Karpas-422 (cell line): ENCODE data around the gene VWA8. TPM values are rescaled to one million over a fixed set of nuclear protein-coding genes. Genes with fewer than 3 reads are reported as not detected.

Experiments used
- DNase-seq: peaks from one replicate; pipeline ENCODE4 v3.0.0-alpha.2; 2015
- H2AFZ ChIP-seq: fragments of 200-600 bp; sonication (generic); 2 replicates; pipeline ENCODE4 v1.6.1; 2014; ENCODE audit warnings: antibody characterized with exemption, low read length, mixed read lengths
- H3K27ac ChIP-seq: fragments of 200-600 bp; sonication (generic); 2 replicates; pipeline ENCODE4 v1.5.1; 2014; ENCODE audit warnings: mild to moderate bottlenecking, low read length, moderate library complexity
- H3K27me3 ChIP-seq: fragments of 200-600 bp; sonication (generic); 2 replicates; pipeline ENCODE4 v1.6.1; 2014; ENCODE audit warnings: low read length, mixed read lengths
- H3K36me3 ChIP-seq: fragments of 200-600 bp; sonication (generic); 2 replicates; pipeline ENCODE4 v1.6.1; 2014; ENCODE audit warnings: low read length, mixed read lengths; ENCODE audit not compliant: insufficient read depth
- H3K4me1 ChIP-seq: fragments of 200-600 bp; sonication (generic); 2 replicates; pipeline ENCODE4 v1.6.1; 2014; ENCODE audit warnings: mild to moderate bottlenecking, low read length, mixed read lengths
- H3K4me2 ChIP-seq: fragments of 200-600 bp; sonication (generic); 2 replicates; pipeline ENCODE4 v1.6.1; 2014; ENCODE audit warnings: low read length, low read depth, mild to moderate bottlenecking; ENCODE audit not compliant: poor library complexity, severe bottlenecking
- H3K4me3 ChIP-seq: fragments of 200-600 bp; sonication (generic); 2 replicates; pipeline ENCODE4 v1.5.1; 2014; ENCODE audit warnings: mild to moderate bottlenecking, antibody characterized with exemption, low read length, mixed read lengths
- H3K79me2 ChIP-seq: fragments of 200-600 bp; sonication (generic); 2 replicates; pipeline ENCODE4 v1.6.1; 2014; ENCODE audit warnings: mild to moderate bottlenecking, low read length, mixed read lengths
- H3K9ac ChIP-seq: fragments of 200-600 bp; sonication (generic); 2 replicates; pipeline ENCODE4 v1.6.0; 2014; ENCODE audit warnings: low read length
- H3K9me2 ChIP-seq: fragments of 200-600 bp; sonication (generic), shearing (Covaris generic); replicated peaks from 2 replicates; pipeline ENCODE4 v1.6.0; 2014; ENCODE audit warnings: mild to moderate bottlenecking, low read length, moderate library complexity; ENCODE audit not compliant: insufficient read depth
- H3K9me3 ChIP-seq: fragments of 300-700, 200-600 bp; sonication (generic); 2 replicates; pipeline ENCODE4 v1.6.1; 2014; ENCODE audit warnings: low read length, mixed read lengths
- H4K20me1 ChIP-seq: fragments of 200-600 bp; sonication (generic); 2 replicates; pipeline ENCODE4 v1.6.1; 2014; ENCODE audit warnings: mild to moderate bottlenecking, antibody characterized with exemption, low read length, low read depth; ENCODE audit not compliant: insufficient read depth
- total RNA-seq: library from RNA; depleted of rRNA; stranded (reverse); fragments of >200 nt; shearing (Covaris generic); gene quantifications from 2 replicates; pipeline ENCODE4 v1.2.3, GENCODE V29; 2014; ENCODE audit warnings: low replicate concordance

VWA8 gene
- total RNA-seq, 1 experiment from 2014 or later, result 35.7 TPM

DNA sequence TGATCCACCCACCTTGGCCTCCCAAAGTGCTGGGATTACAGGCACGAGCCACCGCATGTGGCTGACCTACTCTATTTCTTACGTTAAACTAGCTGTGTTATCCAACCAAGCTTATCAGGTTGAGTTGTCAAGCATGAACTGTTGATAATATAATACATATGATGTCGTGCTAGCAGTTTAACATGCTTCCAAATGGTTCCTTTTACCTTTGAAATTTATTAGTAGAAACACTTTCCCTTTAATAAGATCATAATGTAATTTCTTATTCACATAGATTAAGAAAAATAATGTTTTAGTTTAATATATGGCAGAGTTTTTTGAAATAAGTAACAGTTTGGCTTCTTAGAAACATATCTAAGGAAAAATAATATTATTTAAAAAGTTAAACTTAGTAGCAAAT, 34.4 kb upstream of the VWA8 start:
- Histone ChIP-seq H2AFZ (no peak overlapping the region), H3K9me3 (no peaks in the 10 kb centered on the region), H4K20me1 (no peaks in the 10 kb centered on the region), H3K4me1 (no peaks in the 10 kb centered on the region), H3K27me3 (no peaks in the 10 kb centered on the region), H3K4me2 (no peak overlapping the region), H3K4me3 (no peak overlapping the region), H3K36me3 (no peaks in the 10 kb centered on the region), H3K27ac (no peak overlapping the region), H3K9me2 (no peaks in the 10 kb centered on the region), H3K79me2 (no peaks in the 10 kb centered on the region), H3K9ac (no peak overlapping the region)
- DNase-seq, result no peak

DNA sequence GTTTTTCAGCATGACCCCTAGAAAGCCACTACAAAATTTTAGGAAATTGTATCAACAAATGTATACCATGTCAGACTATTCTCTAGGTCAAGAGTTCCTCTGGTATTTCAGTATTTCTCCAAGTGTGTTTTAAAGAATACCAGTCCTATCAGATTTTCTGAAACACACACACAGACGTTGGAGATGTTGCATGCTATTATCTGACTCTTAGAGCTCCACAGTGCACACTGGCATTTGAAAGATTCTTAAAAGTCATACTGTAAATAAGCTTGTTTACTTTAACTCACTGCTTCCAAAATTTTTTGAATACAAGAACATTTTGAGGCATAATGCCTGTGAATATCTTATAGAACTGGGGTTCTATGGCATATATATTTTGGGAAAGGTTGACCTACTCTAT, 33.8 kb upstream of the VWA8 start:
- no peak overlapping the region for H3K9ac ChIP-seq
- no peak overlapping the region for H2AFZ ChIP-seq
- no peaks in the 10 kb centered on the region for H3K4me1 ChIP-seq
- H3K4me3 ChIP-seq, result no peak overlapping the region
- H3K4me2 ChIP-seq, result no peak overlapping the region
- H3K27ac ChIP-seq, result no peak overlapping the region
- no peaks in the 10 kb centered on the region for H3K36me3 ChIP-seq
- H3K9me2 ChIP-seq, result no peaks in the 10 kb centered on the region
- H3K9me3 ChIP-seq, result no peaks in the 10 kb centered on the region
- no peaks in the 10 kb centered on the region for H3K27me3 ChIP-seq
- DNase-seq, result no peak
- no peaks in the 10 kb centered on the region for H3K79me2 ChIP-seq
- no peaks in the 10 kb centered on the region for H4K20me1 ChIP-seq

DNA sequence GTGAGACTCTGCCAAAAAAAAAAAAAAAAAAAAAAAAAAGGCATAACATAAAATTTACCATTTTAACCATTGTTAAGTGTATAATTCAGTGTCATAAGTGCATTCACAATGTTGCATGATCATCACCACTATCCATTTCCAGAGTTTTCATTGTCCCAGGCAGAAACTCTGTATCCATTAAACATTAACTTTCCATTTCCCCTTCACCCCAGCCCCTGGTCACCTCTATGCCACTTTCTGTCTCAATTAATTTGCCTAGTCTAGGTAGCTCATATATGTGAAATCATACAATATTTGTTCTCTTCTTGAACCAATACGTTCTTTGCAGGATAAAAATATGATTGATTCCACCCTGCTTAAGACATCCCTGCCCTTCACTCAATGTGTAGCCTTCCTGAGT, 31.0 kb upstream of the VWA8 start:
- Histone ChIP-seq H3K9me2 (no peaks in the 10 kb centered on the region), H3K4me3 (no peak overlapping the region), H3K79me2 (no peaks in the 10 kb centered on the region), H3K4me1 (no peaks in the 10 kb centered on the region), H3K4me2 (no peak overlapping the region), H3K36me3 (no peaks in the 10 kb centered on the region), H2AFZ (no peak overlapping the region), H3K27me3 (no peaks in the 10 kb centered on the region), H3K27ac (no peak overlapping the region), H3K9me3 (no peaks in the 10 kb centered on the region), H3K9ac (no peak overlapping the region), H4K20me1 (no peaks in the 10 kb centered on the region)
- DNase-seq, result no peak

DNA sequence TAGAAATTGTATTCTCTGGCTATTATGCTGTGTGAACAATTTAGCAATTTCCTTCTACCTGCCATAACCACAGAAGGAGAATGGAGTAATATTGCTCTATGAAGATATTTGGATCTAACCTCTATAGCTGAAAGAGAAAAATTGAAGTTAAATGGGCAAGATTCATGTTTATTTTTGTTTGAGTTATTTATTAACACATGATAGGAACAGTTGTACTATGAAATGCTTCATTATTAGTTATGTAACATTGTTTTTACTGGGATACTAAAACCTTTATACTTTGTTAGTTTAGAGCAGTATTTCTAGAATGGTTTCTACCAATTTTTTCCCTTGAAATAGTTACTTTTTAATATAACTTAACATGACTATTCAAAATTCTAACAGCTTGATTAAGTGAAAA, 27.3 kb upstream of the VWA8 start:
- H2AFZ ChIP-seq, result no peak overlapping the region
- H4K20me1 ChIP-seq, result no peaks in the 10 kb centered on the region
- no peak overlapping the region for H3K9ac ChIP-seq
- no peak overlapping the region for H3K4me2 ChIP-seq
- H3K4me3 ChIP-seq, result no peak overlapping the region
- no peaks in the 10 kb centered on the region for H3K27me3 ChIP-seq
- DNase-seq, result no peak
- no peaks in the 10 kb centered on the region for H3K79me2 ChIP-seq
- H3K9me2 ChIP-seq, result no peaks in the 10 kb centered on the region
- no peak overlapping the region for H3K27ac ChIP-seq
- no peaks in the 10 kb centered on the region for H3K9me3 ChIP-seq
- no peaks in the 10 kb centered on the region for H3K36me3 ChIP-seq
- no peaks in the 10 kb centered on the region; the same call in 1 of the 2 replicates for H3K4me1 ChIP-seq

DNA sequence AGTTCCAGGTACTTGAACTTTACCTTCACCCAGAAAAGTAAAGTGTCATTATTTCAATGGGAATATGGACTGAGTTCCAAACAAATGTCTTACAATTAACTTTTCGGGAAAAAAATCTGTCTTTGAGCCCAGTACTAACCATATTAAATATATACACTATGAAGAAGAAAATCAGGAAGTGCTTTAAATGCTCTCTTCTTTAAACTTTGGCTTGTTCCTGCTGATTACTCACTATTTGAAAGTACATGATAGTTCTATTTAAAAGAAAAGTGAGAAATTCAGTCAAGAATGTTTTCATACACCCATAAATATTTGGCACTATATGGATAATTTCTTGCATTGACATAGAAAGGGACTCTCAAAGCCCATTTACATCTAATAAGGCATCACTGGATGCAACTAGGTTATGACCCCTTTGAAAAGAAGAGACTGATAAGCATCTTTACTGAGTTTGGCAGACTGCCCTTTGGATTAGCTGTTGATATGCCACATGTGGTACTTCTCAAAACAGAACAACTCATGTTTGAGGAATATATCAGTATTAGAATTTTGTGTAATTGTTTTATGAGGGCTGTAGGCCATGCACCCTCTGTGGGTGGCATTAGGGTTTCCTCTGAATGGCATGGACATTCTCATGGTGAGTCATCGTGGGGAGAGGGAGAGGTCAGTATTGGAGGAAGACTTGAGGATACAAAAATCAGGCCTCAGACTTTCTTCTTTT, 25.0 kb upstream of the VWA8 start:
- Histone ChIP-seq H3K4me3 (no peak overlapping the region), H3K27me3 (no peaks in the 10 kb centered on the region), H3K9ac (no peak overlapping the region), H3K9me2 (no peaks in the 10 kb centered on the region), H2AFZ (no peak overlapping the region), H3K27ac (no peak overlapping the region), H3K36me3 (no peaks in the 10 kb centered on the region), H4K20me1 (no peaks in the 10 kb centered on the region), H3K9me3 (no peaks in the 10 kb centered on the region), H3K79me2 (no peaks in the 10 kb centered on the region), H3K4me2 (no peak overlapping the region), H3K4me1 (no peaks in the 10 kb centered on the region; the same call in 1 of the 2 replicates)
- no peak for DNase-seq

DNA sequence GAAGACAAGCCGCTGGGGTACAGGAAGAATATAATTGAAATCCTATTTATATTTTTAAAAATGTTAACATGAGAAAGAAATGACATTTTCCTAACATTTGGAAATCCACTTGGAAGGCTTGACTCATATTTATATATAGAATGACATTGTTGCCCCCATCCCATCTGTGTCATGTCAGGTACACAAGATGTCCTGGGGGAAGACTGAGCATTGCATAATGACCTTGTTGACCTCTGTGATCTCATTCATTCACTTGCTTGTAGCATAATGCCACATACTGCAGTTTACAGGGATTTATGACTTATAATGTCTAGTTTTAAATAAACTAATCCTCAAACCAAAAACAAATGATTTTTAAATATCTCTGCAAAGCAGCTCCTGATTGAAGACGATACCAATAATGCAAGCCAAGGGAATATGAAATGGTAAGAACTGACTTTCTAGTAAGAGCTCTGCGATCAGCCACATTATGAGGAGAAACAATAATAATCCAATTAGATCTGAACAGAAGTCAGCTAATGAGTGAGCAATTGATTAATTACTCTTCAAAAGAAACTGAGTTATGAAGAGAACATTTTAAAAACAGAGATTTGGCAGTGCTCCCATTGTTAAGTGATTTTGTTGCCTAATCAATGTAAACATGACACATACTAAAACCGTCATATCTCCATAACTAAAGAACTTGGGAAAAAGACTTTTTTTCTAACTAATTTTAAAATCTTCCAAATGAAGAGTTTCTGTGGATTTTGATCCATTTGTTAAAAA, 21.2 kb upstream of the VWA8 start:
- no peak overlapping the region for H3K9ac ChIP-seq
- DNase-seq, result no peak
- no peaks in the 10 kb centered on the region for H3K9me3 ChIP-seq
- no peak overlapping the region for H3K4me3 ChIP-seq
- no peaks in the 10 kb centered on the region for H4K20me1 ChIP-seq
- no peak overlapping the region for H3K4me2 ChIP-seq
- H3K9me2 ChIP-seq, result no peaks in the 10 kb centered on the region
- no peak overlapping the region for H2AFZ ChIP-seq
- H3K4me1 ChIP-seq, result peaks cover 4% of the 10 kb centered on the region
- H3K27me3 ChIP-seq, result no peaks in the 10 kb centered on the region
- no peak overlapping the region for H3K27ac ChIP-seq
- H3K79me2 ChIP-seq, result no peaks in the 10 kb centered on the region
- no peaks in the 10 kb centered on the region for H3K36me3 ChIP-seq

DNA sequence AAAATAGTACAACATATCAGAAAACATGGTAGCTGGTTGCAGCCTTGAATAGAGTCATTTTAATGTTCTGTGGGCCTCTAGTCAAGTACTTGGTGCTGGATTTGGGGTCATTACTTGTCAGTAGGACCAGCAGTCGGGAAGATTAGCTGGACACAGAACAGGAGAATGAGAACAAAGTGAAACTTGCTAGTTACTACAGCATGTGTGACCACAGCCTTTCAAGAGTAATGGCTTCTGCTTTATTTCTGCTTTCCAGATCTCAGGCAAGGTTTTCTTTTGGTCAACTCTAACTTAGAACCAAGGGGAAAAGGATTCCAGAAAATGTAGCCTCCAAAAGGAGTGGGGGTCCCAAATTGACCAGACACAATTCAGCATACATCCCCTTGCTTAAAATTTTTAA, 17.1 kb upstream of the VWA8 start:
- H3K27me3 ChIP-seq, result no peaks in the 10 kb centered on the region
- H3K4me1 ChIP-seq, result peaks cover 9% of the 10 kb centered on the region
- H3K4me3 ChIP-seq, result no peak overlapping the region
- H4K20me1 ChIP-seq, result no peaks in the 10 kb centered on the region
- no peaks in the 10 kb centered on the region for H3K9me2 ChIP-seq
- H3K36me3 ChIP-seq, result no peaks in the 10 kb centered on the region
- H3K79me2 ChIP-seq, result no peaks in the 10 kb centered on the region
- no peak overlapping the region for H3K4me2 ChIP-seq
- H3K9me3 ChIP-seq, result no peaks in the 10 kb centered on the region
- 0 out of 2 replicates have a peak overlapping the region, but pooled peaks have one; percentile 35 for H2AFZ ChIP-seq
- H3K27ac ChIP-seq, result no peak overlapping the region
- H3K9ac ChIP-seq, result no peak overlapping the region
- DNase-seq, result no peak

DNA sequence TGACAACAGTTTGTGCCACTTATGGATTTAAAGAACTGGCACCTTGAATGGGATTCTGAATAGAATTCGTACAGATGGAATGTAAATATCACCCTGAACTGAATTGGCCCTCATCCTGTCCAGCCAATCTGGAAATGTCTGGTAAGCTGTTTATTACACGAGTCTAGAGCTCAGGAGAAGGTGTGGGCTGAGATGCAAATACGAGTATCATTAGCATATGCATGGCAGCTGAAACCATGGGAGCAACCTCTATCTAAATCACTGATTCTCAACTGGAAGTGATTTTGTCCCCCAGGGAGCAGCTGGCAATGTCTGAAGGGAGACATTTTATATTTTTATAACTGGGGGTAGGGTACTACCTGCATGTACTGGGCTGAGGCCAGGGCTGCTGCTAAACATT, 15.6 kb upstream of the VWA8 start:
- H2AFZ ChIP-seq, result no peak overlapping the region
- H3K4me1 ChIP-seq, result peaks cover 9% of the 10 kb centered on the region
- no peak for DNase-seq
- H3K27ac ChIP-seq, result no peak overlapping the region
- H3K36me3 ChIP-seq, result no peaks in the 10 kb centered on the region
- no peaks in the 10 kb centered on the region for H3K27me3 ChIP-seq
- H3K9me3 ChIP-seq, result no peaks in the 10 kb centered on the region
- H3K4me2 ChIP-seq, result no peak overlapping the region
- H3K4me3 ChIP-seq, result no peak overlapping the region
- H3K79me2 ChIP-seq, result no peaks in the 10 kb centered on the region
- no peak overlapping the region for H3K9ac ChIP-seq
- no peaks in the 10 kb centered on the region for H3K9me2 ChIP-seq
- no peaks in the 10 kb centered on the region for H4K20me1 ChIP-seq
